Measurements from ENCODE around the gene GNB1. TPM values are rescaled to one million over a fixed set of nuclear protein-coding genes. Genes with fewer than 3 reads are reported as not detected.

The GNB1 gene
- total and polyA plus RNA-seq, 2 of the 4 experiments (the other 2 are of a cell fraction): 73.5 to 371 TPM

DNA sequence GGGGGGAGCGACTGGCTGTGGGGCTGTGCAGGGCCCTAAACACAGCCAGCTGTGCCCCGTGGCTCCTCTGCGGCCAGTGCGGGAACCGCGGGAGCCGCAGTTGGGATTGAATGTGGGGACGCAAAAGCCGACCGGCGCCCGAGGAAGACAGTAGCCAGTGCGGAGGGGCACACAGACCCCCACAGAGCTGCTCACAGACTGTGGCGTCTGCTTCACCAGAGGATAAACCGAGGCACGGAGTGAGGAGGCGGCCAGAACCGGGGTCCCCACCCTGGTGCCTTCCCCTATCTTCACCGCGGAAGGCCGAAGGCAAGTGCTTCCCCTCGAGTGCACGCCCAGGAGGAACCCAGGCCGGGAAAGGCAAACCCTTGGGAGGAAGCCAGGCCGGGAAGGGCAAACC lies 36.9 kb upstream of the GNB1 start:
- Histone ChIP-seq H3K4ac (ENCODE audit: low read depth, low read length) (no peak overlapping the region), H4K8ac (ENCODE audit: low read depth in 2 of 2, low read length in 2 of 2) (no peak overlapping the region), H3K79me1 (ENCODE audit: low read depth in 1 of 2, low read length in 2 of 2) (no peaks in the 10 kb centered on the region), H3K4me2 (ENCODE audit: low read depth, low read length) (no peak overlapping the region), H2BK120ac (ENCODE audit: low read depth, low read length) (no peak overlapping the region), H2AK5ac (ENCODE audit: low read depth, low read length) (no peak overlapping the region), H2AFZ (replicated peaks; ENCODE audit: low read length, poor library complexity) (no peak overlapping the region), H3K27me3 (ENCODE audit: control insufficient read depth, insufficient read depth, low read length) (peaks cover 5% of the 10 kb centered on the region; the same call in 1 of the 2 replicates), H2BK20ac (ENCODE audit: low read depth, low read length) (no peak overlapping the region), H3K9me3 (ENCODE audit: control insufficient read depth, insufficient read depth, low read length) (no peaks in the 10 kb centered on the region), H4K20me1 (ENCODE audit: insufficient read depth, low read length) (no peaks in the 10 kb centered on the region), H4K5ac (ENCODE audit: low read depth, low read length) (no peak overlapping the region), H3K23ac (ENCODE audit: low read depth, low read length) (no peak overlapping the region), H3K18ac (ENCODE audit: low read depth, low read length) (no peak overlapping the region), H3K14ac (replicated peaks; ENCODE audit: low read depth, low read length) (no peak overlapping the region), H2BK15ac (ENCODE audit: low read depth, low read length) (no peak overlapping the region), H3K9me1 (ENCODE audit: insufficient read depth, low read length) (no peaks in the 10 kb centered on the region), H3K56ac (ENCODE audit: extremely low read depth, insufficient read depth, low read length) (no peak overlapping the region), H3K4me3 (ENCODE audit: insufficient read depth, low read depth, low read length) (no peak overlapping the region), H2BK5ac (ENCODE audit: low read depth, low read length, poor library complexity, severe bottlenecking) (no peak overlapping the region), H3K9ac (ENCODE audit: low read depth, low read length) (no peak overlapping the region), H3K4me1 (ENCODE audit: control insufficient read depth, insufficient read depth, low read length) (no peaks in the 10 kb centered on the region), H3K27ac (ENCODE audit: insufficient read depth, low read length) (no peak overlapping the region), H4K91ac (ENCODE audit: insufficient read depth, low read depth, low read length) (no peak overlapping the region), H2AK9ac (replicated peaks; ENCODE audit: low read depth, low read length, poor library complexity) (no peak overlapping the region), H3K36me3 (ENCODE audit: control insufficient read depth, insufficient read depth, low read length) (no peaks in the 10 kb centered on the region)
- dilution Hi-C loops (cut with HindIII; ENCODE audit: low sequenced_read_pairs, unreplicated experiment): no loop called here
- WGBS, 2 experiments (ENCODE audit: extremely low coverage in 2 of 2, insufficient read length in 1 of 2): 95% methylated on average over 11 of the region's 25 CpGs; no CpG with 5 or more reads in 1 of the 2 experiments
- TF ChIP-seq FOS (IDR thresholded peaks at IDR 0.05; ENCODE audit: low read depth, low read length) (no peak), RAD21 (IDR thresholded peaks at IDR 0.05; ENCODE audit: low read length) (no peak), NFE2L2 (IDR thresholded peaks at IDR 0.05; ENCODE audit: low read depth, low read length) (no peak), SMC3 (IDR thresholded peaks at IDR 0.05; ENCODE audit: low read depth, low read length) (no peak), POLR2A (IDR thresholded peaks at IDR 0.05; ENCODE audit: low read depth, low read length) (no peak), RCOR1 (IDR thresholded peaks at IDR 0.05; ENCODE audit: insufficient replicate concordance, low read length) (no peak), CEBPB (IDR thresholded peaks at IDR 0.05; ENCODE audit: low read depth, low read length) (no peak), RFX5 (IDR thresholded peaks at IDR 0.05; ENCODE audit: low read depth, low read length) (no peak), MXI1 (IDR thresholded peaks at IDR 0.05; ENCODE audit: borderline replicate concordance, low read depth, low read length) (no peak), CHD1 (IDR thresholded peaks at IDR 0.05; ENCODE audit: low read depth, low read length) (no peak), MAZ (IDR thresholded peaks at IDR 0.05; ENCODE audit: borderline replicate concordance, low read depth, low read length) (no peak), BHLHE40 (IDR thresholded peaks at IDR 0.05; ENCODE audit: low read depth, low read length) (no peak), MAFK (IDR thresholded peaks at IDR 0.05; ENCODE audit: low read depth, low read length) (no peak)
- TF ChIP-seq, protein P1, sequence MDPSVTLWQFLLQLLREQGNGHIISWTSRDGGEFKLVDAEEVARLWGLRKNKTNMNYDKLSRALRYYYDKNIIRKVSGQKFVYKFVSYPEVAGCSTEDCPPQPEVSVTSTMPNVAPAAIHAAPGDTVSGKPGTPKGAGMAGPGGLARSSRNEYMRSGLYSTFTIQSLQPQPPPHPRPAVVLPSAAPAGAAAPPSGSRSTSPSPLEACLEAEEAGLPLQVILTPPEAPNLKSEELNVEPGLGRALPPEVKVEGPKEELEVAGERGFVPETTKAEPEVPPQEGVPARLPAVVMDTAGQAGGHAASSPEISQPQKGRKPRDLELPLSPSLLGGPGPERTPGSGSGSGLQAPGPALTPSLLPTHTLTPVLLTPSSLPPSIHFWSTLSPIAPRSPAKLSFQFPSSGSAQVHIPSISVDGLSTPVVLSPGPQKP (IDR thresholded peaks at IDR 0.05; ENCODE audit: borderline replicate concordance, low read depth, low read length): no peak
- TF ChIP-seq, protein P2, sequence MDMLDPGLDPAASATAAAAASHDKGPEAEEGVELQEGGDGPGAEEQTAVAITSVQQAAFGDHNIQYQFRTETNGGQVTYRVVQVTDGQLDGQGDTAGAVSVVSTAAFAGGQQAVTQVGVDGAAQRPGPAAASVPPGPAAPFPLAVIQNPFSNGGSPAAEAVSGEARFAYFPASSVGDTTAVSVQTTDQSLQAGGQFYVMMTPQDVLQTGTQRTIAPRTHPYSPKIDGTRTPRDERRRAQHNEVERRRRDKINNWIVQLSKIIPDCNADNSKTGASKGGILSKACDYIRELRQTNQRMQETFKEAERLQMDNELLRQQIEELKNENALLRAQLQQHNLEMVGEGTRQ (IDR thresholded peaks at IDR 0.05; ENCODE audit: low read depth, low read length): no peak
- TF ChIP-seq, protein P3, sequence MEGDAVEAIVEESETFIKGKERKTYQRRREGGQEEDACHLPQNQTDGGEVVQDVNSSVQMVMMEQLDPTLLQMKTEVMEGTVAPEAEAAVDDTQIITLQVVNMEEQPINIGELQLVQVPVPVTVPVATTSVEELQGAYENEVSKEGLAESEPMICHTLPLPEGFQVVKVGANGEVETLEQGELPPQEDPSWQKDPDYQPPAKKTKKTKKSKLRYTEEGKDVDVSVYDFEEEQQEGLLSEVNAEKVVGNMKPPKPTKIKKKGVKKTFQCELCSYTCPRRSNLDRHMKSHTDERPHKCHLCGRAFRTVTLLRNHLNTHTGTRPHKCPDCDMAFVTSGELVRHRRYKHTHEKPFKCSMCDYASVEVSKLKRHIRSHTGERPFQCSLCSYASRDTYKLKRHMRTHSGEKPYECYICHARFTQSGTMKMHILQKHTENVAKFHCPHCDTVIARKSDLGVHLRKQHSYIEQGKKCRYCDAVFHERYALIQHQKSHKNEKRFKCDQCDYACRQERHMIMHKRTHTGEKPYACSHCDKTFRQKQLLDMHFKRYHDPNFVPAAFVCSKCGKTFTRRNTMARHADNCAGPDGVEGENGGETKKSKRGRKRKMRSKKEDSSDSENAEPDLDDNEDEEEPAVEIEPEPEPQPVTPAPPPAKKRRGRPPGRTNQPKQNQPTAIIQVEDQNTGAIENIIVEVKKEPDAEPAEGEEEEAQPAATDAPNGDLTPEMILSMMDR (conservative IDR thresholded peaks at IDR 0.05; ENCODE audit: low read depth, low read length): no peak
- in situ Hi-C loops (cut with MboI; ENCODE audit: low sequenced_read_pairs): no loop called here
- ChIA-PET CTCF (no interaction called here), POLR2A (ENCODE audit: unreplicated experiment) (no interaction called here)
- ATAC-seq (ENCODE audit: low read depth): no peak
- BruUV-seq (replicated peaks): no TSS peak
- no peak for DNase-seq
- intact Hi-C loops (cut with micrococcal nuclease): no loop called here

Measured in IMR-90 (cell line).